Sigmoid colon (tissue), 4 donors: ENCODE data around the gene SCAPER.

Experiments
- POLR2A ChIP-seq, 2 donors: fragments of 450-650 bp; IDR thresholded peaks; one replicate each; pipeline ENCODE4 v1.6.1; 2016; ENCODE audit warnings: antibody characterized with exemption in 2 of 2, mild to moderate bottlenecking in 2 of 2, moderate library complexity in 2 of 2
- POLR2AphosphoS5 ChIP-seq, 4 donors: sonication (generic); formaldehyde crosslinking; IDR thresholded peaks; one replicate each; pipeline ENCODE4 v1.6.1; 2017; ENCODE audit warnings: antibody characterized with exemption in 4 of 4

DNA sequence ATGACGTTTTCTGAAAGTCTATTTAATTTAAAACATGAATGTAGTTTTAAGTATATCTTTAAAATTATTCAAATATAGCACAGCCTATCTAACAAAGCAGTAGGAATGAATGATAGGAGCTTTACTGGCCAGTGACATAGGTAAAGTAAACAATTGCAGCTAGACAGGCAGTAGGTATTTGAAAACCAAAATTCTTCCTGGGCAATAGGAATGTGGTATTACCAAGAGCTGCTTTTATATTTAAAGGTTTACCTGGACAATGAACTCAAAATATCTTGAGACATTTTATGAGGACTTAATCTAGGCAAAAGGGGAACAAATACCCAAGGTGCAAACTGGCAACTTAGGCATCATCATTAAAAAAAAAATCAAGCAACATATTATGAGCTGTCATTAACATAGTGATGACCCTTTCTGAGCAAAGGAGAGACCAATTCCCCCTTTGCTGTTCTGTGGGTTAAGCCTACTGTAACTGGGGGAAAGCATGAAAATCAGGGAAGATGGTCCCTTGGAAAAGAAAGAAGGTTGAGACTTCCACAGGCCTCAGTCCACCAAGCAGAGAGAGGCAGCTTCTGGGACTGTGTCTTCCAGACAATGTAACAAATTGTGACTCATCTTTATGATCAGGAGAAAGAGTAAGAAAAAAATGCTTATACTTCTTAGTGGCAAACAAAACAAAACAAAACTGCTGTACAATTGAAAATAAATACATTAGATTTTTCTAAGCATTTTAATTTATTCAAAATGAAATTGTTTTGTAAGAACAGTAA, 555.7 kb downstream of the SCAPER start:
- TF ChIP-seq POLR2A (IDR thresholded peaks at IDR 0.05), result no peak
- no peak for TF ChIP-seq POLR2AphosphoS5 (IDR thresholded peaks at IDR 0.05)
